ENCODE data around the gene ZNF524.
A peak's percentile ranks its signal among the peaks of the same experiment; 100 is the strongest.

The ZNF524 gene

DNA sequence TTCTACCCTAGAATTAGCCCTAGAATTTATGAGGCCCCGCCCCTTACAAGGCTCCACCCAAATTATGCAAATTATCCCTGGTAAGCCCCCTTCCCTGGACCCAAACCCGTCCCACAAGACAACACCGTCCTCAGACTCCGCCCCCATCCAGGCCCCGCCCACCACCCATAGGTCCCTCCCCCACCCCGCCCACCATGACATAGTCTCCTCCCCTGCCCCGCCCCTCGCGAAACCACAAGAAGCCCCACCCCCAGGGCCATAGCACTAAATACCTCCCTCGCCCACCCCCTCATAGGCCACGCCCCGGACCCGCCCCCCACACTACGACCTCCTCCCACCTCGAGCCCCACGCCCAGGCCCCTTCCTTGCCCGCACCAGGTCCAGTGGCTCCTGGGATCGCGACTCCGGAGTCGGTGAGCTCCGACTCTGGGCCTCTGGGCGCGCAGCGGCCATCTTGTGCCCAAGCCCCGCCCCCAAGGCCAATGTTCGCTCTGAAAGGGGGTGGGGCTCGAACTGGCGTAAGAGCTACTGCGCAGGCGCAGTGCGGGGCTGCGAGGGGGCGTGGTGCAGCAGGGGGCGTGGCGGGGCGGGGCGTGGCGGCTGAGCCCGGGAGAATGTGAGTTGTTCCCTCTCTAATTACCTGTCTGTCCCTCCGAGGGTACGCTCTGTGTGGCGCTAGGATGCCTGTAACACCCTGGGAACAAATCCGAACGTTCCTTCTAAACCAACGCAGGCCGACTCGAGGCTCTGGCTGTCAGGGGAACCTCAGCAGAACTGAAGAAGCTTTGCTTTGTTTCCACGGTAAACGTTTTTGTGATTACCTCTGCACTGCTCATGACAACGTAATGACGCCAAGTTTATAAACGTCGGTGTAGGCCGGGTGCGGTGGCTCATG, 24.3 kb downstream of the ZNF524 start, which contains the start of gene ZNF784:
ZNF784 (minus strand) TSS at position 458 of the 895 bp plus-strand sequence; CDS start at position 453, 5 bp downstream.
- DNase-seq = peak; percentile 85
- peaks cover 0 to 4% of the 10 kb centered on the region in 2 donors for H3K27me3 Mint-ChIP-seq
- peaks cover 8 to 25% of the 10 kb centered on the region in 2 donors for H3K4me1 Mint-ChIP-seq
- H3K36me3 Mint-ChIP-seq = peaks cover 4 to 21% of the 10 kb centered on the region in 2 donors
- peaks cover 2 to 3% of the 10 kb centered on the region in 2 donors for H3K9me3 Mint-ChIP-seq
- peak; percentile 80 to 82 for ATAC-seq (replicated peaks)
- H3K4me3 Mint-ChIP-seq = peak within 1 kb of the TSS; percentile 91 to 97
- H3K27ac Mint-ChIP-seq = peak within 1 kb of the TSS; percentile 99

DNA sequence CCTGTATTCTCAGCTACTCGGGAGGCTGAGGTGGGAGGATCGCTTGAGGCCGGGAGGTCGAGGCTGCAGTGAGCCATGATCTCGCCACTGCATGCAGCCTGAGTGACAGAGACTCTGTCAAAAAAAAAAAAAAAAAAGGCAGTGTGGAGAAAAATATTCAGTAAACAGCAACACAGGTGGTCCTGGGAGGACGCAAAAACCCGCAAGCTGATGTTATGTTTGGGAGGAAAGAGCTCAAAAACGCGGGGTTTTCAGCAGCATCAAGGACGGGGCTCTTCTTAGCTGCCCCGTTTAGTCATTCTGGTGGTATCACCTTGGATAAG, 24.9 kb downstream of the ZNF524 start:
- DNase-seq (no peak), ATAC-seq (replicated peaks) (no peak)
- Mint-ChIP-seq H3K4me3 (peak overlapping the region; percentile 91 to 97), H3K36me3 (peaks cover 4 to 21% of the 10 kb centered on the region in 2 donors), H3K9me3 (peaks cover 2 to 3% of the 10 kb centered on the region in 2 donors), H3K27ac (peak overlapping the region; percentile 99), H3K4me1 (peaks cover 8 to 25% of the 10 kb centered on the region in 2 donors), H3K27me3 (peaks cover 0 to 4% of the 10 kb centered on the region in 2 donors)

- peaks cover 8 to 18% of the 10 kb centered on the region in 2 donors for H3K4me1 Mint-ChIP-seq
- peaks cover 0 to 9% of the 10 kb centered on the region in 2 donors for H3K36me3 Mint-ChIP-seq
- H3K27ac Mint-ChIP-seq = no peak overlapping the region
- peaks cover 0 to 4% of the 10 kb centered on the region in 2 donors for H3K27me3 Mint-ChIP-seq
- H3K9me3 Mint-ChIP-seq = peaks cover 2 to 3% of the 10 kb centered on the region in 2 donors
- DNase-seq (no peak), ATAC-seq (replicated peaks) (no peak)
- H3K4me3 Mint-ChIP-seq = no peak overlapping the region
Measured at GRCh38 chr19:55626350-55626749, 26.3 kb downstream of the ZNF524 start.

DNA sequence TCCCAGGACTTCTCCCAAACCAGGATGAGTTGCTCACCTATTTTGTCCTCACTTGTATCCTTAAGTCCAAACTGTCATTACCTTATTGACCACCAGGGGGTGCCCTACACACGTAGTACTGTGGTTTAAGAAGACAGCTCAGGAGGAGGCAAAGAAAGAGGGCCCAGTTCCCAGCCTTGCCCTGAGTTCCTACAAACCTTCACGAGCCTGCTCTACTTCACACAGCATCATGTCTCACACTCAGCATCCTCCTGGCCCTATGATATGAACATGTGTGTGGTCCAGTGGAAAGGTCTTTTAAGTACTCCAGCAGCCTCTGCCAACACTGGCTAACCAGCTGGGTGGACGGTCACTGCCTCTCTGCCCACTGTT, 32.4 kb downstream of the ZNF524 start:
- Mint-ChIP-seq H3K4me3 (peak overlapping the region in 1 of 2 donors; percentile 7), H3K27ac (no peak overlapping the region), H3K36me3 (peaks cover 22 to 25% of the 10 kb centered on the region in 2 donors), H3K27me3 (peaks cover 0 to 4% of the 10 kb centered on the region in 2 donors), H3K4me1 (peaks cover 31 to 49% of the 10 kb centered on the region in 2 donors), H3K9me3 (no peaks in the 10 kb centered on the region)
- DNase-seq (peak; percentile 81), ATAC-seq (replicated peaks) (peak; percentile 53 to 60)

DNA sequence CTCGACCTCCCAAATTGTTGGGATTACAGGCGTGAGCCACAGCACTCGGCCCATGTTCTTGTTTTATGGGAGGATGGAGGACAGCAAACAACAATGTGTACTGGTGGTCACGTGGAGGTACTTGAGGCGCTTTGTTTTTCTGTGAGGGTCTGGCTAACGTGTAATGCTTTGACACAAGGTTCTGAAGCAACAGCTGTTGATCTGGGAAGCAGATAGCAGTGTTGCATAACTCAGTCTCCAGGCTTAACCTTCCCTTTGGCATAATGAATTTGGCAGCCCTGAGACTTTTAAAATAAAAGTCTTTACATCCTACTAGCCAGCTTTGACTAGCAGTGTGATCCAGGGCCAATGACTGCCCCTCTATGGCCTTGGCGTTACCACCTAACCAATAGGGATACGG, 33.8 kb downstream of the ZNF524 start:
- no peak for DNase-seq
- Mint-ChIP-seq H3K4me1 (peaks cover 38 to 61% of the 10 kb centered on the region in 2 donors), H3K27me3 (no peaks in the 10 kb centered on the region), H3K27ac (peak overlapping the region; percentile 90), H3K4me3 (peak overlapping the region in 1 of 2 donors; percentile 74), H3K36me3 (peaks cover 26 to 37% of the 10 kb centered on the region in 2 donors), H3K9me3 (peaks cover 0 to 2% of the 10 kb centered on the region in 2 donors)
- no peak for ATAC-seq (replicated peaks)

- no peaks in the 10 kb centered on the region for H3K27me3 Mint-ChIP-seq
- peaks cover 34 to 49% of the 10 kb centered on the region in 2 donors for H3K36me3 Mint-ChIP-seq
- peaks cover 45 to 73% of the 10 kb centered on the region in 2 donors for H3K4me1 Mint-ChIP-seq
- peaks cover 0 to 4% of the 10 kb centered on the region in 2 donors for H3K9me3 Mint-ChIP-seq
- H3K4me3 Mint-ChIP-seq = peak overlapping the region; percentile 89 to 98
- DNase-seq (no peak), ATAC-seq (replicated peaks) (peak; percentile 29 to 35)
- peak overlapping the region; percentile 100 for H3K27ac Mint-ChIP-seq
Measured at GRCh38 chr19:55635334-55635717, 35.2 kb downstream of the ZNF524 start.

- Mint-ChIP-seq H3K27me3 (no peaks in the 10 kb centered on the region), H3K4me3 (peak overlapping the region; percentile 89 to 98), H3K9me3 (peaks cover 0 to 4% of the 10 kb centered on the region in 2 donors)
Measured at GRCh38 chr19:55635856-55636440, 35.9 kb downstream of the ZNF524 start.

DNA sequence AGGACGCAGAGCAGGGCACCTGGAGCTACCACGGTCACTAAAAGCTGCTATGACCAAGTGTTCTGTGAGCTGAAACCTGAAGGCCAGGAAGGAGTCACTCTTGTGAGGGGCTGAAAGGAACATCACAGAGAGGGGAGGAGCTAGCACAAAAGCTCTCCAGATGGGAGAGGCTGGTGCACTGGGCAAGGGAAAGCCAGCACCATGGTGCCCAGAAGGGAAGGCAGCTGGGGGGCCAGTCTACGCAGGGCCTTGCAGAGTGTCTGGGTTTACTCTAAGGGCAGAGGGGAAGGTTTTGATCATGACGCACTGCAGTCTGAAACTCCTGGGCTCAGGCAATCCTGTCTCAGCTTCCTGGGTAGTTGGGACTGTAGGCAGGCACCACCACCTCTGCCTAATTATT, 36.6 kb downstream of the ZNF524 start:
- DNase-seq = no peak
- peaks cover 37 to 58% of the 10 kb centered on the region in 2 donors for H3K36me3 Mint-ChIP-seq
- peak overlapping the region; percentile 89 to 98 for H3K4me3 Mint-ChIP-seq
- H3K9me3 Mint-ChIP-seq = peaks cover 0 to 4% of the 10 kb centered on the region in 2 donors
- peaks cover 48 to 77% of the 10 kb centered on the region in 2 donors for H3K4me1 Mint-ChIP-seq
- H3K27me3 Mint-ChIP-seq = no peaks in the 10 kb centered on the region
- H3K27ac Mint-ChIP-seq = peak overlapping the region; percentile 100
- no peak for ATAC-seq (replicated peaks)

More at GRCh38 chr19:55635856-55636440, 35.9 kb downstream of the ZNF524 start:
- no peak for DNase-seq
- peak overlapping the region; percentile 100 for H3K27ac Mint-ChIP-seq
- H3K4me1 Mint-ChIP-seq = peaks cover 48 to 76% of the 10 kb centered on the region in 2 donors
- no peak for ATAC-seq (replicated peaks)
- H3K36me3 Mint-ChIP-seq = peaks cover 37 to 52% of the 10 kb centered on the region in 2 donors

- DNase-seq (no peak), ATAC-seq (replicated peaks) (no peak)
- Mint-ChIP-seq H3K27ac (peak overlapping the region; percentile 86), H3K4me1 (peaks cover 46 to 75% of the 10 kb centered on the region in 2 donors), H3K4me3 (peak overlapping the region; percentile 34 to 89), H3K36me3 (peaks cover 40 to 63% of the 10 kb centered on the region in 2 donors), H3K9me3 (peaks cover 0 to 4% of the 10 kb centered on the region in 2 donors), H3K27me3 (no peaks in the 10 kb centered on the region)
Measured at GRCh38 chr19:55637534-55637933, 37.4 kb downstream of the ZNF524 start.

- H3K27ac Mint-ChIP-seq = peak overlapping the region; percentile 72
- H3K4me1 Mint-ChIP-seq = peaks cover 52 to 80% of the 10 kb centered on the region in 2 donors
- DNase-seq (no peak), ATAC-seq (replicated peaks) (no peak)
- no peaks in the 10 kb centered on the region for H3K27me3 Mint-ChIP-seq
- peak overlapping the region; percentile 43 to 55 for H3K4me3 Mint-ChIP-seq
- peaks cover 49 to 76% of the 10 kb centered on the region in 2 donors for H3K36me3 Mint-ChIP-seq
- peaks cover 0 to 4% of the 10 kb centered on the region in 2 donors for H3K9me3 Mint-ChIP-seq
Measured at GRCh38 chr19:55638864-55639359, 38.8 kb downstream of the ZNF524 start.

DNA sequence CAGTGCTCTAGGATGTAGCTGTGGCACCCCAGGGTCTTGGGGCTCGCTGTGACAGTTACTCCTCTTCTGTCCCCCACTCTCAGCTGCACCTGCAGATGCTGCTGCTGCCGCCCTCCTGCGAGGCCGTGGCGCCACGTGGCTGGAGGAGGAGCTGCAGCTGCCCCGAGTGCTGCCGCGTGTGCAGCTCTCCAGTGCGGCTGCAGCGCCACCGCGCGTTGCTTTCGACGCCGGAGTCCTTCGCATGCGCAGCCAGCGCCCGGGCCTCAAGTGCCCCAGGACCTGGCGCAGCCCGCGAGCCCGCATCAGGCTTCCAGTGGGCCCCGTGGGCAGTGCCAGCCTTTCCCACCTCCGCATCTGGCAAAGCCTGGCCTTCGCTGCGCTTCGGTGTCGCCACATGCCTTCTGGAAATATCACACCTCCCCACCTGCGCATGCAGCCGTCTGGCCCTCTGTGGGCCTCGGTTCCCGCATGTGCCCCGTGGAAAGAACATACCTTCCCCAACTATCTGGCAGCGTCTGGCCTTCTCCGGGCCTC, 40.0 kb downstream of the ZNF524 start:
- H3K27ac Mint-ChIP-seq = peak overlapping the region; percentile 97

DNA sequence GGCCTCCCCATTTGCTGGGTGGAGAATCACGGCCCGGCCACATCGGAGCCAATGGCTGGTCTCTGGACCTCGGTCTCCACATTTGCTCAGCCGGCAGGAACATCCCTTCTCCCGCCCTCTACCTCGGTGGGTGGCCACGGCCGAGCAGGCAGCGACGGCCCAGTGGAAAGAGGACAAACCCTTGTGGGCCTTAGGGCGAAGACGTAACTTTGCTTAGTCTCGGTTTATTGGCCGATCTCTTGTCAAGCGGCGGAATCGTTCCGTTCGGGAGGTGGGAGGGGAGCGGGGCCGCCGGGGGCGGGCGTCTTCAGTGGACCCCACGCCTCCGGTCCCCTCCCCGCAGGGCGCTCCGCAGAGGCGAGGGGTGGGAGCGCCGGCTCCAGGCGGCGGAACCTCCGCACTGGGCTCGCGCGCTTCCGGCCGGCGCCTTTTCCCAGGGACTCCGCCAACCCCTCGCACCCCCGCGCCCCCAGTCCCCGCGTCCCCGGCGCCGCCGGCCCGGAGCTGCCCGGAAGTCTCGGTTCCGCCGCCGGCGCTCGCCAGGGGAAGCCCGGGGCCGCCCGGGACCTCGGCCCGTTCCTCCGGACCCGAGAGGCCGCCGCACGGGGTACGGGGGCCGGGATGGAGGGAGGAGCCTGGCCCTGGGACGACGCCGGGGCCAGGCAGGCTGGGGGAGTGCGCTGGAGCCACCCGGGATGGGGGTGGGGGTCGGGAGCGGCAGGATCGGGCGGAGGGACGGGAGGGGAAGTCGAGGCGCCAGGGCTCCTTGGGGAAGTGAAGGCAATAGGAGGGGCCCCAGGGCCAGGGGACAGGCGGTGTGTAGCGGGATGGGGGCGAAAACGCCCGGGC, 40.7 kb downstream of the ZNF524 start, which contains the start of gene ZNF580:
ZNF580 (plus strand) TSS at position 426 of the 849 bp plus-strand sequence. CDS start 1,507 bp downstream, outside the sequence.
- DNase-seq (peak; percentile 70), ATAC-seq (replicated peaks) (peak; percentile 14 to 28)
- peaks cover 52 to 82% of the 10 kb centered on the region in 2 donors for H3K36me3 Mint-ChIP-seq
- H3K9me3 Mint-ChIP-seq = peaks cover 0 to 4% of the 10 kb centered on the region in 2 donors
- no peaks in the 10 kb centered on the region for H3K27me3 Mint-ChIP-seq
- peaks cover 53 to 86% of the 10 kb centered on the region in 2 donors for H3K4me1 Mint-ChIP-seq
- H3K4me3 Mint-ChIP-seq = peak within 1 kb of the TSS; percentile 87 to 99
- peak within 1 kb of the TSS; percentile 97 for H3K27ac Mint-ChIP-seq

More for the DNA sequence above, 40.0 kb downstream of the ZNF524 start:
- peak; percentile 69 for DNase-seq
- Mint-ChIP-seq H3K4me3 (peak overlapping the region; percentile 81 to 87), H3K4me1 (peaks cover 52 to 87% of the 10 kb centered on the region in 2 donors), H3K9me3 (peaks cover 0 to 4% of the 10 kb centered on the region in 2 donors), H3K27me3 (no peaks in the 10 kb centered on the region), H3K36me3 (peaks cover 56 to 82% of the 10 kb centered on the region in 2 donors)
- ATAC-seq (replicated peaks) = peak; percentile 2 to 6

All from stimulated activated naive B cell treated with anti-CD40 and anti-IgM and Interleukin-4, amounts not matched to agents 10 μg/mL and 1 μg/mL and 100 μg/mL, for 72 hours (primary cell).